ENCODE measurements around the gene CRACDL.

GRCh38 chr2:98876741-98877140, 59.3 kb downstream of the CRACDL start:
- no peak for TF ChIP-seq CTCF (IDR thresholded peaks at IDR 0.05)
- no peak for TF ChIP-seq FOXM1 (IDR thresholded peaks at IDR 0.05; ENCODE audit: low read depth)
- no peak for TF ChIP-seq TAF1 (IDR thresholded peaks at IDR 0.05; ENCODE audit: borderline replicate concordance, low read depth, low read length)
- TF ChIP-seq YY1 (IDR thresholded peaks at IDR 0.05; ENCODE audit: low read depth) = no peak

All from SK-N-SH (cell line).